Spinal cord (tissue), 10 donors: ENCODE measurements around the gene SMYD3. TPM values are rescaled to one million over a fixed set of nuclear protein-coding genes. Genes with fewer than 3 reads are reported as not detected.

ENCODE experiments used
- DNase-seq, 6 donors: peaks; one replicate each; pipeline versions ENCODE4 v3.0.0 to v3.0.0-alpha.2; 2013 to 2015; ENCODE audit warnings: low spot score in 6 of 6, low read depth in 4 of 6
- H3K27ac ChIP-seq: one replicate; pipeline ENCODE4 v1.5.1; 2013; ENCODE audit warnings: low read depth, low read length, control low read depth
- H3K27me3 ChIP-seq: one replicate; pipeline ENCODE4 v1.6.1; 2013; ENCODE audit warnings: low read length; ENCODE audit not compliant: control insufficient read depth, insufficient read depth
- H3K36me3 ChIP-seq: one replicate; pipeline ENCODE4 v1.6.1; 2013; ENCODE audit warnings: low read length; ENCODE audit not compliant: control insufficient read depth, insufficient read depth
- H3K4me1 ChIP-seq: one replicate; pipeline ENCODE4 v1.6.1; 2013; ENCODE audit warnings: low read length; ENCODE audit not compliant: control insufficient read depth, insufficient read depth
- H3K4me3 ChIP-seq: one replicate; pipeline ENCODE4 v1.5.1; 2013; ENCODE audit warnings: low read depth, low read length, control low read depth
- H3K9me3 ChIP-seq: one replicate; pipeline ENCODE4 v1.6.1; 2013; ENCODE audit warnings: low read length; ENCODE audit not compliant: control insufficient read depth, insufficient read depth
- WGBS: methylation state at CpG from one replicate; pipeline ENCODE4 v1.1.5; 2013; ENCODE audit warnings: missing lambda C conversion rate; ENCODE audit not compliant: insufficient coverage; 5-methylcytosine and 5-hydroxymethylcytosine counted together
- polyA plus RNA-seq, 2 donors: library from polyadenylated mRNA; unstranded; fragments of 120-200 nt; gene quantifications; one replicate each; pipeline ENCODE4 v1.2.1, GENCODE V29; 2013; ENCODE audit not compliant: insufficient read length in 2 of 2
- total RNA-seq, 2 donors: library from RNA; depleted of rRNA in 1 of 2; stranded (reverse); fragments of 120-200 nt in 1 of 2; fragments of >200 nt in 1 of 2; gene quantifications; one replicate each; pipeline versions ENCODE4 v1.2.3 to v1.2.4, GENCODE V29; 2013 to 2014
- donor health status: healthy.

Gene SMYD3
- total and polyA plus RNA-seq, 4 donors = 37.5 to 54.4 (median 49.4) TPM

DNA sequence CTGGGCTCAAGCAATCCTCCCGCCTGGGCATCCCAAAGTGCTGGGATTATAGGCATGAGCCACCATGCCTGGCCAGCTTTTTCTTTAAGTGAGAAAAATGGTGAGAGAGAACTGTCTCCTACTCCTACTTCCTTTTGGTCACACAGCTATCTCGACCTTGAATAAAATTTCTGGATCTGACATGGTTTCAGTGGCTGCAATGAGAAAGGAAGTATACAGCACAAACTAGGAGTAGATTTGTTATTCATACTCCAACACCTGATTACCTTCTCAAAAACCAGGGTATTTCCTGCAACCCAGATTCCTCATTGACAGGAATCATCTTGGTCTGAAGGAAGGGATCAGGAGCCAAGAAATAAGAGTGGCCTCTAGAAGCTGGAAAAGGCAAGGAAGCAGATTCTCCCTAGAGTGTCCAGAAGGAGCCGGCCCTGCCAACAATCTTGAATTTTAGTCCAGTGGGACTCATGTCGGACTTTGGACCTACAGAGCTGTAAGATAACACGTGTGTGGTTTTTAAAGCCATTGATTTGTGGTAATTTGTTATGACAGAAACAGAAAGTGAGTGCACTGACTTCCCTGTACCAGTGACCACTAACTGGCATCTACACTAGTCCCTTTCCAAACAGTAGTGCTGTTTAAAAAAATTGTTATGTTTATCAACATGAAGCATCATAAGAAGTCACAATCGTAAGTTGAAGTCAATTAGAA is 516.6 kb downstream of the SMYD3 start:
- H3K9me3 ChIP-seq = no peaks in the 10 kb centered on the region
- no peak overlapping the region for H3K27ac ChIP-seq
- H3K36me3 ChIP-seq = no peaks in the 10 kb centered on the region
- no peaks in the 10 kb centered on the region for H3K4me1 ChIP-seq
- no peaks in the 10 kb centered on the region for H3K27me3 ChIP-seq
- no peak overlapping the region for H3K4me3 ChIP-seq
- DNase-seq = no peak
- WGBS = 100% methylated on average over 3 of the region's 6 CpGs

- H3K27ac ChIP-seq = no peak overlapping the region
Measured at GRCh38 chr1:245988393-245989078, 518.5 kb downstream of the SMYD3 start.

GRCh38 chr1:245987997-245988392 is 519.1 kb downstream of the SMYD3 start:
- Histone ChIP-seq H3K36me3 (no peaks in the 10 kb centered on the region), H3K27ac (no peak overlapping the region), H3K9me3 (no peaks in the 10 kb centered on the region), H3K27me3 (no peaks in the 10 kb centered on the region), H3K4me1 (no peaks in the 10 kb centered on the region), H3K4me3 (no peak overlapping the region)
- WGBS = 82% methylated on average over 4 of the region's 6 CpGs
- no peak for DNase-seq

More at GRCh38 chr1:245988393-245989078, 518.5 kb downstream of the SMYD3 start:
- WGBS = 89% methylated on average over 7 of the region's 9 CpGs
- no peaks in the 10 kb centered on the region for H3K27me3 ChIP-seq
- H3K4me1 ChIP-seq = no peaks in the 10 kb centered on the region
- DNase-seq = no peak
- no peak overlapping the region for H3K4me3 ChIP-seq
- no peaks in the 10 kb centered on the region for H3K9me3 ChIP-seq
- H3K36me3 ChIP-seq = no peaks in the 10 kb centered on the region

GRCh38 chr1:245987577-245987976 is 519.5 kb downstream of the SMYD3 start:
- Histone ChIP-seq H3K4me1 (no peaks in the 10 kb centered on the region), H3K27ac (no peak overlapping the region), H3K36me3 (no peaks in the 10 kb centered on the region), H3K4me3 (no peak overlapping the region), H3K9me3 (no peaks in the 10 kb centered on the region), H3K27me3 (no peaks in the 10 kb centered on the region)
- 92% methylated on average over 2 of the region's 6 CpGs for WGBS
- DNase-seq = no peak

DNA sequence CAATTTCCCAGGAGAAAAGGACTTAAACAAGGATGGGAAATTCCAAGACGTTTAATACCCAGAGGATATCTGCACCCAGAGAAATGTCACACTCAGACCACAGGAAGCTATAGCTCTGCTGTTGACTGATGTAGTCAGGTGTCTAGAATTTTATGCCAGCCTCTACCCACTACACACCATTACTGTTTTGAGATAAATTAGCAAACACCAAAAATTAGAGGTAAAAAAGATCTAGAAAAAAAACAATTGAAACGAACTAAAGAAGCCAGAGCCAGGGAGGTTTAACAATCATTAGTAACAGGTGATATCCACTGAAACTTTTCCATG is 519.9 kb downstream of the SMYD3 start:
- Histone ChIP-seq H3K4me3 (no peak overlapping the region), H3K9me3 (no peaks in the 10 kb centered on the region), H3K27me3 (no peaks in the 10 kb centered on the region), H3K36me3 (no peaks in the 10 kb centered on the region), H3K27ac (no peak overlapping the region), H3K4me1 (no peaks in the 10 kb centered on the region)
- no peak for DNase-seq
- no CpG with 5 or more reads among the region's 2 CpGs for whole genome bisulfite sequencing

DNA sequence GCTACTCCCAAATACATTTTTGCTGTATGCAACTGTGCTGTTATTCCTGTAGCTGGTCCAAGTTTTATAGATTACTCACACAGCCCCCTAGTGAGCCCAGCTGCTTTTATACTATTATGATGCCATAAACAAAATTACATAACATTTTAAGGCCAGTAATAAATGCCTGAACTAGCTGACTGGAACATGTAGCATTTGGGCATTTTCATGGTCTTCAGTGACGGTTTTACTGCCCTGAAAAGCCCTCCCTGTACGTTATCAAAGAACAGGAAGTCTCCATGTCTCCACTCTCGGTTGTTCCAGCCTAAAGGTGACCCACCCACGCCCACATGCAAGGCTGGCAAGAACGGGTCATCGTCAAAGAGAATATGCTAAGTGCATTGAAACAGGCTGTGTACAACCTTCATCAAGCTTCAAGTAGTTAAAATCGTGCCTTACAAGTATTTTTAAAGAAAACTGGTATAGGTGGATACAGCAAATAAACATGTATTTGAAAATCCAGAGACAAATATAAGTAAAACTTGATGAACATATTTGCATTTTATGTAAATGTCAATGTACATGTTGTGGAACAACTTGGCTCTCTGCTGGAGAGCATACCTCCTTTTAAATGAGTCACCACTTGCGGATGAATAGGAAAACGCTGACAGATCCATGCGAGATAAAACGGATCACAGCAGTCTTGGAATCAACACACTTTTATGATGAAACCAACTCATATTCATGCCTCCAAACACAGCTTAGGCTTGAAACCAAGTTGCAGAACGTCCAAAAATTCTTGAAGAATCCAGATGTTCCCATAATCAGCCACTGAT is 520.5 kb downstream of the SMYD3 start:
- WGBS = 70% methylated on average over 10 of the region's 12 CpGs
- H3K27me3 ChIP-seq = no peaks in the 10 kb centered on the region
- H3K4me3 ChIP-seq = no peak overlapping the region
- no peaks in the 10 kb centered on the region for H3K9me3 ChIP-seq
- DNase-seq = peak in 1 of 6 donors; percentile 71
- no peak overlapping the region for H3K27ac ChIP-seq
- H3K36me3 ChIP-seq = no peaks in the 10 kb centered on the region
- H3K4me1 ChIP-seq = no peaks in the 10 kb centered on the region

- Histone ChIP-seq H3K27me3 (no peaks in the 10 kb centered on the region), H3K9me3 (no peaks in the 10 kb centered on the region), H3K4me3 (no peak overlapping the region), H3K36me3 (no peaks in the 10 kb centered on the region), H3K27ac (no peak overlapping the region), H3K4me1 (no peaks in the 10 kb centered on the region)
- 95% methylated on average over 6 of the region's 7 CpGs for WGBS
- DNase-seq = no peak
Measured at GRCh38 chr1:245984390-245985155, 522.5 kb downstream of the SMYD3 start.

DNA sequence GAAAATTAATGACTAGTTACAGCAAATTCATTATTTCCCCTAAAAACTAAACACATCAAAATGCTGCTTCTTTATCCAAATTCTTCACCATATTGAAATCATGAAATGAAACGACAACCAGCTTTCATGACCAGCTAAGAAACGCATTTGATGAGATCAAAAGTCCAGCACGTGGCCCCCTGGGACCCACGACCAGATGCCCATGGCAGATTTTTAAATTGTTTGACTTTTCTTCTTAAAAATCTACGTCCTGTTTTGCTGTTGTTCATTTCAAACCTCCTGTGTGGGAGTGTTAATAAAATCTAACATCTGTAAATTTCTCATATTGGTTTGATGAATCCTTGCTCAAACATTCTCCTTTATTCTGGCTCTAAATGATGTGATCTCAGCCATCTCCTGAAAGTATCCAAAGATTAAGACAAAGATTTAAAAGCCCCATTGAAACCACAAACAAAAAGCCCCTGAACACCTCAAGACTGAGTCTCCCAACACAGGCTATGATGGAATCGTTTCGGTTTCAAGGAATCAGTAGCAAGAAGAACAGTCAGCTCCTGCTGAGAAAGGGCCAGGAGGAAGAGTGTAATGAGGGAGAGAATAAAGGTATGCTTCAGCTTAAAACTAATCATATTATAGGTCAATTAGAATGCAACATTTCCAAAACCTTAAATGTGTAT is 523.6 kb downstream of the SMYD3 start:
- 94% methylated on average over 4 of the region's 7 CpGs for WGBS
- H3K27me3 ChIP-seq = no peaks in the 10 kb centered on the region
- H3K27ac ChIP-seq = no peak overlapping the region
- no peak overlapping the region for H3K4me3 ChIP-seq
- no peaks in the 10 kb centered on the region for H3K9me3 ChIP-seq
- H3K4me1 ChIP-seq = no peaks in the 10 kb centered on the region
- no peaks in the 10 kb centered on the region for H3K36me3 ChIP-seq
- DNase-seq = no peak

- H3K36me3 ChIP-seq = no peaks in the 10 kb centered on the region
- DNase-seq = no peak
- no peak overlapping the region for H3K27ac ChIP-seq
- H3K9me3 ChIP-seq = no peaks in the 10 kb centered on the region
- H3K4me3 ChIP-seq = no peak overlapping the region
- H3K4me1 ChIP-seq = no peaks in the 10 kb centered on the region
- no peaks in the 10 kb centered on the region for H3K27me3 ChIP-seq
- WGBS = 98% methylated on average over 4 of the region's 9 CpGs
Measured at GRCh38 chr1:245979589-245979988, 527.5 kb downstream of the SMYD3 start.
